DMS53 treated with DMSO at 0.1 percent for 48 hours (cell line): ENCODE results near the gene GABRA5.

Experiments used
- DNase-seq: peaks from one replicate; lab custom pipeline; 2025; ENCODE audit not compliant: unreplicated experiment; lab: John Stamatoyannopoulos, UW

Gene GABRA5

GRCh38 chr15:26985050-26985449 lies 118.2 kb downstream of the GABRA5 start:
- DNase-seq: no peak

- DNase-seq: no peak
These were observed 129.4 kb downstream of the GABRA5 start for GRCh38 chr15:26996250-26996649.
